OCI-LY7 (cell line): Measurements from ENCODE around the gene SMOC2.

Experiments
- EZH2phosphoT487 ChIP-seq: fragments of 200-600 bp; sonication (generic); IDR thresholded peaks from 2 replicates; pipeline ENCODE4 v1.6.1; 2018; ENCODE audit warnings: low read depth, borderline replicate concordance, mild to moderate bottlenecking, mixed run types, antibody characterized with exemption, low read length, moderate library complexity, mixed read lengths
- TF ChIP-seq, protein P1 (sequence below): fragments of 200-600 bp; sonication (generic); conservative IDR thresholded peaks from 2 replicates; pipeline ENCODE4 v1.5.1; 2014; ENCODE audit warnings: mild to moderate bottlenecking, antibody characterized with exemption, low read length, moderate library complexity, mixed read lengths

- TF ChIP-seq, protein P1, sequence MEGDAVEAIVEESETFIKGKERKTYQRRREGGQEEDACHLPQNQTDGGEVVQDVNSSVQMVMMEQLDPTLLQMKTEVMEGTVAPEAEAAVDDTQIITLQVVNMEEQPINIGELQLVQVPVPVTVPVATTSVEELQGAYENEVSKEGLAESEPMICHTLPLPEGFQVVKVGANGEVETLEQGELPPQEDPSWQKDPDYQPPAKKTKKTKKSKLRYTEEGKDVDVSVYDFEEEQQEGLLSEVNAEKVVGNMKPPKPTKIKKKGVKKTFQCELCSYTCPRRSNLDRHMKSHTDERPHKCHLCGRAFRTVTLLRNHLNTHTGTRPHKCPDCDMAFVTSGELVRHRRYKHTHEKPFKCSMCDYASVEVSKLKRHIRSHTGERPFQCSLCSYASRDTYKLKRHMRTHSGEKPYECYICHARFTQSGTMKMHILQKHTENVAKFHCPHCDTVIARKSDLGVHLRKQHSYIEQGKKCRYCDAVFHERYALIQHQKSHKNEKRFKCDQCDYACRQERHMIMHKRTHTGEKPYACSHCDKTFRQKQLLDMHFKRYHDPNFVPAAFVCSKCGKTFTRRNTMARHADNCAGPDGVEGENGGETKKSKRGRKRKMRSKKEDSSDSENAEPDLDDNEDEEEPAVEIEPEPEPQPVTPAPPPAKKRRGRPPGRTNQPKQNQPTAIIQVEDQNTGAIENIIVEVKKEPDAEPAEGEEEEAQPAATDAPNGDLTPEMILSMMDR, result no peak
- no peak for TF ChIP-seq EZH2phosphoT487
Measured at GRCh38 chr6:168394606-168395005, 46.4 kb upstream of the SMOC2 start.
